GM18867 (cell line): Measurements from ENCODE around the gene RAVER2.

Source experiments
- ATAC-seq: cut with Tn5 transposase; IDR thresholded peaks from one replicate; pipeline ENCODE4 v1.9.1; 2021; ENCODE audit warnings: mild to moderate bottlenecking, moderate library complexity; ENCODE audit not compliant: unreplicated experiment

RAVER2 gene

GRCh38 chr1:64845831-64846425, 101.1 kb downstream of the RAVER2 start:
- ATAC-seq = no peak

- ATAC-seq = no peak
Measured at GRCh38 chr1:64846573-64847430, 101.9 kb downstream of the RAVER2 start.

GRCh38 chr1:64847666-64848065, 102.8 kb downstream of the RAVER2 start:
- no peak for ATAC-seq

GRCh38 chr1:64848136-64848535, 103.3 kb downstream of the RAVER2 start:
- ATAC-seq = no peak

- no peak for ATAC-seq
Measured at GRCh38 chr1:64848803-64849202, 103.9 kb downstream of the RAVER2 start.

- ATAC-seq = no peak
Measured at GRCh38 chr1:64849942-64850341, 105.1 kb downstream of the RAVER2 start.

GRCh38 chr1:64850846-64851245, 106.0 kb downstream of the RAVER2 start:
- no peak for ATAC-seq

GRCh38 chr1:64851664-64852063, 106.8 kb downstream of the RAVER2 start:
- ATAC-seq = no peak

- ATAC-seq = no peak
Measured at GRCh38 chr1:64854674-64855073, 109.8 kb downstream of the RAVER2 start.

GRCh38 chr1:64855557-64855956, 110.7 kb downstream of the RAVER2 start:
- ATAC-seq = no peak

GRCh38 chr1:64856553-64856952, 111.7 kb downstream of the RAVER2 start:
- ATAC-seq = no peak

- ATAC-seq = no peak
Measured at GRCh38 chr1:64857347-64857746, 112.5 kb downstream of the RAVER2 start.

- no peak for ATAC-seq
Measured at GRCh38 chr1:64861611-64862010, 116.7 kb downstream of the RAVER2 start.

- peak; percentile 100 for ATAC-seq
Measured at GRCh38 chr1:64864018-64864940, 119.4 kb downstream of the RAVER2 start.

GRCh38 chr1:64865105-64865757, 120.4 kb downstream of the RAVER2 start:
- ATAC-seq = no peak

- no peak for ATAC-seq
Measured at GRCh38 chr1:64866689-64867088, 121.8 kb downstream of the RAVER2 start.

- ATAC-seq = no peak
Measured at GRCh38 chr1:64867266-64867665, 122.4 kb downstream of the RAVER2 start.

- ATAC-seq = no peak
Measured at GRCh38 chr1:64871256-64871655, 126.4 kb downstream of the RAVER2 start.

GRCh38 chr1:64872067-64872466, 127.2 kb downstream of the RAVER2 start:
- no peak for ATAC-seq

- no peak for ATAC-seq
Measured at GRCh38 chr1:64873576-64873975, 128.7 kb downstream of the RAVER2 start.

GRCh38 chr1:64874666-64875065, 129.8 kb downstream of the RAVER2 start:
- ATAC-seq = no peak
